Measurements from ENCODE around the gene MAST3.
A peak's percentile ranks its signal among the peaks of the same experiment; 100 is the strongest.

Gene MAST3

GRCh38 chr19:18097217-18097992, at the start of gene MAST3:
TSS of gene MAST3 (plus strand) at chr19:18097778. CDS start at chr19:18097793, 15 bp downstream.
- no peak for DNase-seq (ENCODE audit: low spot score)

GRCh38 chr19:18049385-18049784, 48.2 kb upstream of the MAST3 start:
- DNase-seq (ENCODE audit: low spot score) = peak; percentile 73

GRCh38 chr19:18051887-18052286, 45.7 kb upstream of the MAST3 start:
- no peak for DNase-seq (ENCODE audit: low spot score)

- no peak for DNase-seq (ENCODE audit: low spot score)
Observed at GRCh38 chr19:18053576-18054219, 43.9 kb upstream of the MAST3 start.

GRCh38 chr19:18055967-18056366, 41.6 kb upstream of the MAST3 start:
- no peak for DNase-seq (ENCODE audit: low spot score)

GRCh38 chr19:18057557-18057956, 40.0 kb upstream of the MAST3 start:
- no peak for DNase-seq (ENCODE audit: low spot score)

GRCh38 chr19:18058208-18059009, 39.2 kb upstream of the MAST3 start:
- peak; percentile 87 for DNase-seq (ENCODE audit: low spot score)

GRCh38 chr19:18059297-18059696, 38.3 kb upstream of the MAST3 start:
- no peak for DNase-seq (ENCODE audit: low spot score)

GRCh38 chr19:18059902-18060301, 37.7 kb upstream of the MAST3 start:
- no peak for DNase-seq (ENCODE audit: low spot score)

- no peak for DNase-seq (ENCODE audit: low spot score)
Observed at GRCh38 chr19:18060472-18060871, 37.1 kb upstream of the MAST3 start.

GRCh38 chr19:18062028-18062427, 35.5 kb upstream of the MAST3 start:
- DNase-seq (ENCODE audit: low spot score) = no peak

GRCh38 chr19:18063463-18063862, 34.1 kb upstream of the MAST3 start:
- DNase-seq (ENCODE audit: low spot score) = no peak

- no peak for DNase-seq (ENCODE audit: low spot score)
Observed at GRCh38 chr19:18065173-18065495, 32.4 kb upstream of the MAST3 start.

GRCh38 chr19:18068395-18068794, 29.2 kb upstream of the MAST3 start:
- DNase-seq (ENCODE audit: low spot score) = no peak

- no peak for DNase-seq (ENCODE audit: low spot score)
Observed at GRCh38 chr19:18069383-18069782, 28.2 kb upstream of the MAST3 start.

- DNase-seq (ENCODE audit: low spot score) = no peak
Observed at GRCh38 chr19:18070181-18070580, 27.4 kb upstream of the MAST3 start.

- no peak for DNase-seq (ENCODE audit: low spot score)
Observed at GRCh38 chr19:18072335-18072734, 25.2 kb upstream of the MAST3 start.

- no peak for DNase-seq (ENCODE audit: low spot score)
Observed at GRCh38 chr19:18073197-18073596, 24.4 kb upstream of the MAST3 start.

GRCh38 chr19:18074192-18074591, 23.4 kb upstream of the MAST3 start:
- DNase-seq (ENCODE audit: low spot score) = no peak

- DNase-seq (ENCODE audit: low spot score) = no peak
Observed at GRCh38 chr19:18083929-18084684, 13.5 kb upstream of the MAST3 start.

GRCh38 chr19:18085702-18086457, 11.7 kb upstream of the MAST3 start:
- no peak for DNase-seq (ENCODE audit: low spot score)

Measured in left forelimb (tissue), 1 donor.